Cardiac septum (tissue), 1 donor: ENCODE measurements around the gene PLG. TPM values are rescaled to one million over a fixed set of nuclear protein-coding genes. Genes with fewer than 3 reads are reported as not detected.
"Not testable (repeated sequence)": the region's sequence is repeated elsewhere in the genome, so short reads cannot be mapped to it uniquely, and the experiment has no call there.

Experiments used
- DNase-seq: peaks from one replicate; pipeline ENCODE4 v3.0.0-alpha.2; 2020; ENCODE audit warnings: low spot score
- intact Hi-C: fragments of 100-400 bp; cut with DNase I; formaldehyde crosslinking; loops from one replicate; pipeline ENCODE4 v1.14.0; 2022
- long read RNA-seq: library from polyadenylated mRNA; unstranded; transcript quantifications from one replicate; pipeline ENCODE4 v2.0.0, GENCODE V29; 2021
- total RNA-seq: library from RNA; stranded (reverse); fragmentation: NEBNext Ultra II Directional; extraction: Animal tissue kit (Norgen Biotek cat#: 25700); gene quantifications from one replicate; pipeline ENCODE4 v1.2.1, GENCODE V29; 2021
- donor health status: DM: no; HTN: no; CAD: no.

PLG gene
- not detected for total RNA-seq
- long read RNA-seq, result 0 reads

- intact Hi-C loops, DNase-seq: not testable (repeated sequence)
These were observed at the start of gene PLG for GRCh38 chr6:160701918-160702680. PLG (plus strand) TSS chr6:160702244; CDS start chr6:160702305, 61 bp downstream.

- DNase-seq, result no peak
- intact Hi-C loops, result no loop called here
These were observed 42.5 kb upstream of the PLG start for GRCh38 chr6:160659562-160659961.

DNA sequence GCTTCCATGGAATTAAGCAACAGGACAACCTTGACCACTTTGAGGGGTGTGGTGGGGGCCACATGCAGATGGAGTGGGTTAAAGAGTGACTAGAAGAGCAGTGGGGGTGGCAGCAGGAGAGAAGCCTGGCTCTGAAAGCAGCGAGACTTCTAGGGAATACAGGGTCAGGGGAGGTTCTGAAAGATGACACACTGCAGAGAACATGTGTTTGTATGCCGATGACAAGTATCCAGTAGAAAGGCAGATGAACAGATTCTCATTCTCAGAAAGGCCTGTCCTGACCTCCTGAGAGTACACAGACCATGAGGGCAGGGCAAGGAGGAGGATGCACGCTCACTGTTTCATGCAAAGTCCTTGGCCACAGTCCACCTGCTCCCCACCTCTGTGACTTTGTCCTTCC, 40.8 kb upstream of the PLG start:
- intact Hi-C loops, result no loop called here
- DNase-seq, result no peak

DNA sequence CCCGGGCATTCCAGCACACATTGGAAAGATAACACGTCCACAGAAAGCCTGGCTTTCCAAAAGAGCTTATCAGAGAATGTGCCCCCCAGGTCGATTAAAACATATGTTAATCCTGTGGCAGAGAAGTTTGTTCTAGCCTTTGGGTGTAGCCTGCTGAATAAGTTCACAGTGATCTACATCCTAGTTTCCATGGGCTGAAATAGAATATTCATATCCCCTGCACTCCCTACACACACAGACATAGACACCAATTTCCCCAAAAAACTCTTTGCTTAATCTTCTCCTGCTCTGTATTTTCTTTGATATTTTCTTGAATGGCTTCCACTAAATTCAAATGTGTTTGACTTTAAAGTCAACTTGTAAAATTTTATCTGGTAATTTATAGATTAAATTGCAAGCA, 39.6 kb upstream of the PLG start:
- intact Hi-C loops, result no loop called here
- no peak for DNase-seq

DNA sequence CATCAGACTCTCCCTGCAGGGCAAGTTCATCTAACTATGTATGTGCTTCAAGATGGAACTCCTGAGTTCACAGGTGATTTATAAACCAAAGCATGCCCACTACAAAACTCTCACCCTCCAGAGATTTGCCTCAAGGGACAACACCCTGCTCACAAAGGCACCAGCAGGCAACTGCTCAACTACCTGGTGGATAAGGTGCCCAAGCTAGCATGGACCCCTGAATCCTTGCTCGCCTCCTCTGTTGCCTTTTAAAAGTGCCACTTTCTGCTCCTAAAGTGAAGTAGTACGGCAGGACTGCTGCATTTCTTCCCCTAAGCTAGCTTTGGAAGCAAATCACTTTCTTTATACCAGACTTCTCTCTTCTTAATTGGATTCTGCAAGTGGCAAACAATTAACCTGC, 39.2 kb upstream of the PLG start:
- intact Hi-C loops, result no loop called here
- DNase-seq, result no peak

- DNase-seq, intact Hi-C loops: not testable (repeated sequence)
These were observed 37.8 kb upstream of the PLG start, which contains the start of gene LPA for GRCh38 chr6:160664198-160664597. LPA (minus strand) TSS chr6:160664275; CDS start chr6:160664214, 61 bp downstream.

DNA sequence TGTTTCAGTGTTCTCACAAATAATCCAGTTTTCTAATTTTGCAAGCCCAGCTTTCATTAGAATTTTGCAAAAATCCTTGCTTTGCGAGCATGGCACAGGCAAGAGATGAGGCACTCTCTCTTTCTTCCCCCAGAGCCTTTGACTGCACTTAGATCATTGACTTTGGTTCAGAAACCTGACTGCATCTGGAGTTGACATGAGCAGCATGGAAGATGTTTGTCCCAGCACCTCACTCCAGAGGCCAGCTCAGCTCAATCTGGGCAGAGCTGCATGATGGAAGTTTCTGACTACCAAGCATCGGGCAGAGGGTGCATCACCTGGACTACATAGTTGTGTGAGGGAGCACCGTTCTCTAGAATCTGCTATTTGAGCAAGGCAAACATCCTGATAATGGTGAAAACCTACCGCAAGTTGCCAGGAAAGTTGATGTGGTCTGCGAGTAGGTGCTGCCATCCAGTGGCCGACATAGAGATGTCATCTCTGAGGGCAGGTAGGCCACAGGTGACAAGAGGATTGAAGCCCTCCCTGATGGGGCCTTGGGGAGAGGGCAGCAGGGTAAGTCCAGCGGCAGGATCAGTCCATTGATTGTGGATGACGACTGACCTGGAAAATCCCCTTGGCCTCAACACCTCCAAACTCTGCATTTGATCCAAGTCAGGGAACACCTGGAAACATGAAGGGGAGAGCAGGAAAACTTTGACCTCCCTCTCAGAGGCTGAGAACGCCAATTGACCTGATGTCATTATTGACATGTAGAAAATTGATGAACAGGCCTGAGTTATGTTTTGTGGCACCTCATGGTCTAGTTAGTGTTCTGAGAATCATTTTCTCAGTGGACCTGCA, 34.2 kb upstream of the PLG start:
- no peak for DNase-seq
- intact Hi-C loops, result no loop called here

DNA sequence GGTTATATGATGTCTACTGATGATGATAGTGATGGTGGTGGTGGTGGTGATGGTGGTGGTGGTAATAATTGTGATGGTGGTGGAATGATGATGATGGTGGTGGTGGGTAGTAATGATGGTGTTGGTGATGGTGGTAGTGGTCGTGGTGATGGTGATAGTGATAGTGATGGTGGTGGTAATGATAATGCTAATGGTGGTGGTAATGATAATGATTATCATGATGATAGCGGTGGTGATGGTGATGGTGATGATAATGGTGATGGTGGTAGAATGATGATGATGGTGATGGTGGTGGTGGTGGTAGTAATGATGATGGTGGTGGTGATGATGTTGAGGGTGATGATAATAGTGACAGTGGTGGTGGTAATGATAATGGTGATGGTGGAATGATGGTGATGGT, 33.5 kb upstream of the PLG start:
- intact Hi-C loops, result no loop called here
- DNase-seq, result no peak

DNA sequence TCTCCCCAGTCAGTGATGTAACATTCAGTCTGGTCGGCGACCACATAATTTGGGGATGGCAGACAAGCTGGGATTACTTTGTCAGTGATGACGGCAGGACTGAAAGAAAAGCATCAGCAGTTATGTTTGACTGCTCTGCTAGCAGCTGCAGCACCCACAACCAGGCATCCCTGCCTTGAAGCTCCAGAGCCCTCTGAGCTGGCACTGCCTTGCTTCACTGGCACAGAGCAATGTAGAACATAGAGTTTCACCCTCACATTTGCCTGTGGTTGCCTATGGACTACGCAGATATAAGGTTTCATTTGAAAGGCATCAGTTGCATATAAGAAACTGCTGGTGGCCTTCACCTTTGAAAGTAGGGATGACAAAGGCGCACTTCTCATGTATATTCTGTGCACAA, 25.6 kb upstream of the PLG start:
- DNase-seq, intact Hi-C loops: not testable (repeated sequence)

GRCh38 chr6:160678230-160678629, 23.8 kb upstream of the PLG start:
- DNase-seq, result no peak
- intact Hi-C loops, result no loop called here

- intact Hi-C loops, result no loop called here
- no peak for DNase-seq
These were observed 23.2 kb upstream of the PLG start for GRCh38 chr6:160678744-160679401.

DNA sequence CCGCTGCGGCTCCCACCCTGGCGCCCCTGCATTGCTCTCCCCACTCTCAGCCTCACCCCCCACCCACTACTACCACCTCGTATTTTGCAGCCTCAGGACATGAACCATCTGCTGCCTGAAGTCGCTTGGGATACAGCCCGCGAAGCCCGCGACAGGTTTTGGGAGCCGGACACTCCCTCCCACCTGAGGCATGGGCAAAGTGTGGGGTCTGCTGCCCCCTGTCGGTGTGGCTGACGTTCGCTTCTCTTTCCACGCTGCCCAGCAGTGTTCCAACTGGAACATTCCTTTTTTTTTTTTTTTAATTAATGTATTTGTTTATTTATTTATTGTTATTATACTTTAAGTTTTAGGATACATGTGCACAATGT, 22.7 kb upstream of the PLG start:
- intact Hi-C loops, result no loop called here
- no peak for DNase-seq

DNA sequence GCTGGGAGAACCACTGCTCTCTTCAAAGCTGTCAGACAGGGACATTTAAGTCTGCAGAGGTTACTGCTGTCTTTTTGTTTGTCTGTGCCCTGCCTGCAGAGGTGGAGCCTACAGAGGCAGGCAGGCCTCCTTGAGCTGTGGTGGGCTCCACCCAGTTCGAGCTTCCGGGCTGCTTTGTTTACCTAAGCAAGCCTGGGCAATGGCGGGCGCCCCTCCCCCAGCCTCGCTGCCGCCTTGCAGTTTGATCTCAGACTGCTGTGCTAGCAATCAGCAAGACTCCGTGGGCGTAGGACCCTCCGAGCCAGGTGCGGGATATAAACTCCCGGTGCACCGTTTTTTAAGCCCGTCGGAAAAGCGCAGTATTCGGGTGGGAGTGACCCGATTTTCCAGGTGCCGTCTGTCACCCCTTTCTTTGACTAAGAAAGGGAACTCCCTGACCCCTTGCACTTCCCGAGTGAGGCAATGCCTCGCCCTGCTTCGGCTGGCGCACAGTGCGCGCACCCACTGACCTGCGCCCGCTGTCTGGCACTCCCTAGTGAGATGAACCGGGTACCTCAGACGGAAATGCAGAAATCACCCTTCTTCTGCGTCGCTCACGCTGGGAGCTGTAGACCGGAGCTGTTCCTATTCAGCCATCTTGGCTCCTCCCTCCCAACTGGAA, 16.8 kb upstream of the PLG start:
- DNase-seq, intact Hi-C loops: not testable (repeated sequence)

GRCh38 chr6:160685762-160686450, 16.1 kb upstream of the PLG start:
- intact Hi-C loops, result no loop called here
- DNase-seq, result no peak

DNA sequence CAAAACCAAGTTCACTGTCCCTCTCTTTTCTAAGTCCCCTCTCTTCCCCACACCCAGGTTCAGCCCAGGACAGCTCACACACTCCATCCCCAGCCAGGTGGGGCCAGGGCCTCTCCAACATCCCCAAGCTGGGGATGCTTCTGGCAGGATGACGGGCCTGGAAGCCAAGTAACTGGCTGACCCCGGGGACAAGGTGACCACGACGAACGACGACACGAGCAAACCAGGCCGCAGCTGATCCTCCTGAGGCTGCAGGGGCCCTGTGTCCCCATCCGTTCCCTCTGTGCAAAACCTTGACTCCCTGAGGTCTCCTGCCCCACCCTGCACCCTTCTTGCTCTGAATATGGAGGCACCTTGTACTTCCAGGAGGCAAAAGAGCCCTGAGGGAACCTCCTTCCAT, 11.6 kb upstream of the PLG start:
- intact Hi-C loops, result no loop called here
- DNase-seq, result no peak

DNA sequence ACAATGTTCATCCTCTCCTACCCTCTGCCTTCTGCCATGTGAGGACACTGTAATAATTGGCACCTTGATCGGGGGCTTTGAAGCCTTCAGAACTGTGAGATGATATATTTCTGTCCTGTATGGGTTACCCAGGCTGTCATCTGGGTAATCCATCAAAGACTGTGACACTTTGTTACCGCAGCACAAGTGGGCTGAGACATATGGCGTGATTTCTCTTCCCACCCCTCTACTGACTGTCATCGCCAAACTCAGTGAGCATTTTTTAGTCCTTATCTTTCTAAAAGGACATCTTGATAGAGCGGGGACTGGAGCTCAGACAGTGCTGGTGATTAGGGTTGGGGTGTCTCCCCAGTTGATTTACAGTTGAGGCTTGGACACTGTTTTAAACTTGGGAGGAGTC, 10.4 kb upstream of the PLG start:
- intact Hi-C loops, result no loop called here
- no peak for DNase-seq

GRCh38 chr6:160692369-160692959, 9.6 kb upstream of the PLG start:
- no peak for DNase-seq
- intact Hi-C loops, result no loop called here

DNA sequence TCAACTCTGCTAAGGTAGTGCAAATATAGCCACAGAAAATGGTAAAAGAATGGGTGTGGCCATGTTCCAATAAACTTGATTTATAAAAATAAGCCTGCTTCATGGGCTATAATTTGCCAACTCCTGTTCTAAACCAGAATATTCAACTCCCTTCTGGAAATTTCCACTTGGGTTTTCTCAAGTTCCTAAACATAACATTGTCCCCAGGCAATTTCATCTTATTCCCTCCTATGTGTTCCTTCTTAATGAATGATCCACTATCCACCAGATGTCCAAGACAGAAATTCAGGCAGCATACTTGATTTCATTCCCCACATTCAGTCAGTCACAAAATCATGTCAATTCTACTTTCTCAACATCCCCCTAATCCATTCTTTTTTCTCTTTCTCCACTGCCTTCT, 7.0 kb upstream of the PLG start:
- intact Hi-C loops, DNase-seq: not testable (repeated sequence)

GRCh38 chr6:160695622-160696021, 6.4 kb upstream of the PLG start:
- DNase-seq, intact Hi-C loops: not testable (repeated sequence)
